Raji (cell line): Measurements from ENCODE around the gene DAPK1.

Source experiments
- POLR2A ChIP-seq: IDR thresholded peaks from 2 replicates; pipeline ENCODE4 v1.6.1; 2011; ENCODE audit warnings: low read depth, low read length, control low read depth; ENCODE audit not compliant: insufficient read depth

Gene DAPK1

DNA sequence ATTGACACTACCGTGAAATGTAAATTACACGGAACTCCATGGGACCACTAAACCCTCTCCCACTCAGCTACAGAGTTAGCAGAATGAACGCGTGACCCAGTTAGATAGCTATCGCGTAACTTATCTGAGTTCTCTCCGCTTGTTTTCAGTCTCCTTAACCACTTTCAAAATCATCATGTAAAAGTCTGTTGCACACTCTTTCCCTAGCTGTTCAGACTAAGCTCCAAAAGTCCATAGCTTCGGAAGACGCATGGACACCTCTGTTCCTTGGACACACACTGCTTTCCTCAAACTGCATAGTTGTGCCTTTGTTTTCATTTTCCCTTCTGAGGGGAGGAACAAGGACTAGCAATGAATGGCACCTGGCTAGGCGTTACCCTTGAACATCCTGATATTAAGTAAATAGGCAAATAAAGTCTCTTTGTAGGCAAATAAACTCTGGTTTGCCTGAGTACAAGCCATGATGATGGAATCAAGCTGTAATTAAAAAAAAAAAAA is 83.3 kb downstream of the DAPK1 start:
- no peak for TF ChIP-seq POLR2A

DNA sequence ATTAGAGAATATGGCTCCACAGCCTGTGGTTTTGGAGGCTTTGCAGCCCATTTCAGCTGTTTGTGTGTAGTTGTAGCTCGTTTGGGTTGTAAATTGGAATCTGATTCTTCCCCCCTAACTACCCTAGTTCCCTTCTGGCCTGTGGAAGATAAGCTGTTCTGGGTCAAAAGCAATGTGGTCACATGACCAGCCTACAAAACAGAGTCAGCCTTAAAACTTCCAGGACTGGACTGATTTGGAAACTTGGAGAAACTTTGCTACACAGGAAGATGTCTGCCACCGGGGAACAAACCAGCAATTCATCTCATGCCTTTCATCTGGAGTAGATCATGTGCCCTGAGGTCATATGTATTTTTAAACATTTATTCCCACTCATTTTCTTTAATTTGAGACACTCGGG is 83.8 kb downstream of the DAPK1 start:
- no peak for TF ChIP-seq POLR2A

DNA sequence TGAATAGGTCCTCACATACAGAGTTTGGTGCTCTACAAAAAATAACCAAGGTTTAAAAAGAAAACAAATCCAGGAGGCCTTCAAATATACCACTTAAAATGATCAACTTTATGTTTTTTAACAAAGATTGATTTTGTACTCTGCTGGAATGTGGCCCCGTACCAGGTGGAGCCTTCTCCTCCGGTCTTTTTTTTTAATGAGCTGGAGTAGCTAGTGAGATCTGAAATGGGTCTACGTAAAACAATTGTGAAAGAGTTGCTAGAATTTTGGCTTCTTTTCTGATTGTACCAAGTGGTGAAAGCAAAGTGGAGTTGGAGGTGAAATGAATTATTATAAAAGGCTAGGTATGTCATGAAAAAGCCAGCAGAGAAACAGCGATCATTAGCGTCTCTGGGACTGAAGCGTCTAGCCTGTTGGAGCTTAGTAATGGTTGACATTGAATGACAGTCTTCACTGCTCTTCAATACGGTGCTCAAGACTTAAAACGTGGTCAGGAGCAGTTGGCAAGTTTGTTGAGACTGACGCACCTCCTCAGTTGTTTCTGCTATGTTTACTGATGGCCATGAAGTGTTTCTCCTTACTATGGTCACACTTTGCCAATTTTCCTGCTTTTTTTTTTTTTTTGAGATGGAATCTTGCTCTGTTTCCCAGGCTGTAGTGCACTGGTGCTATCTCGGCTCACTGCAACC is 84.4 kb downstream of the DAPK1 start:
- no peak for TF ChIP-seq POLR2A

DNA sequence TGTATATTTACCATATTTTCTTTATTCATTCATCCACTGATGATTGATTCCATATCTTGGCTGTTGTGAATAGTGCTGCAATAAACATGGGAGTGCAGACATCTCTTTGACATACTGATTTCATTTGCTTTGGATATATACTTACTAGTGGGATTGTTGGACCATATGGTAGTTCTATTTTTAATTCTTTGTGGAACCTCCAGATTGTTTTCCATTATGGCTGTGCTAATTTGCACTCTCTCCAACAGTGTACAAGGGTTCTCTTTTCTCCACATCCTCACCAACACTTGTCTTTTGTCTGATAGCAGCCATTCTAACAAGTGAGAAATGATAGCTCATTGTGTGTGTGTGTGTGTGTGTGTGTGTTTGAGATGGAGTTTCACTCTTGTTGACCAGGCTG is 86.7 kb downstream of the DAPK1 start:
- TF ChIP-seq POLR2A, result no peak

DNA sequence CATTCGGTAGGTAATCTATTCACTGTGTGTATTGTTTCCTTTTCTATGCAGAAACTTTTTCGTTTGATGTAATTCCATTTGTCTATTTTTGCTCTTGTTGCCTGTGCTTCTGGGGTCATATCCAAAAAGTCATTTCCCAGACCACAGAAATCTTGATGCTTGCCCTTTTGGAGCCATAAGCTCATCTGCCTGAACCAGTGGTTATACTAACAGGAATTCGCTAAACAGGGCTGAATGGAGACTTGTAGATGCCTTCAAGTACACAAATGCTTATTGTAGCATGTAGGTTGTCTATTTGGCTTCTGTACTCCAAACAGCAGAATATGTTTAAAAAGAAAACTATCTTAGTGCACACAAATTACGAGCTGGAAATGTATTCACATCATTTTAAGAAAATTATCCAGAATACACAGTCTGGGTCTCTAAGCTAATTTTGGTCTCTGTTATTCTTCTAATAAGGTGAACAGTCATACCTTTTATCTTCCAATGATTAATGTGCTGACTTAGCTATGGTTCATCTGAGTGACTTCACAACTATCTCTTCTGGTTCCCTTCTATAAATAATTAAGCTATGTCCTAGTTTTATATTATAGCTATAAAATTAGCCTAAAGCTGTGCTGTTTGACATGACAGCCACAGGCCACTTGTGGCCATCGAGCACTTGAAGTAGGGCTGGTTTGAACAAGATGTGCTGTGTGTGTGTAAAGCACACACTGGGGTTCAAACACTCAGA is 87.6 kb downstream of the DAPK1 start:
- TF ChIP-seq POLR2A, result no peak

DNA sequence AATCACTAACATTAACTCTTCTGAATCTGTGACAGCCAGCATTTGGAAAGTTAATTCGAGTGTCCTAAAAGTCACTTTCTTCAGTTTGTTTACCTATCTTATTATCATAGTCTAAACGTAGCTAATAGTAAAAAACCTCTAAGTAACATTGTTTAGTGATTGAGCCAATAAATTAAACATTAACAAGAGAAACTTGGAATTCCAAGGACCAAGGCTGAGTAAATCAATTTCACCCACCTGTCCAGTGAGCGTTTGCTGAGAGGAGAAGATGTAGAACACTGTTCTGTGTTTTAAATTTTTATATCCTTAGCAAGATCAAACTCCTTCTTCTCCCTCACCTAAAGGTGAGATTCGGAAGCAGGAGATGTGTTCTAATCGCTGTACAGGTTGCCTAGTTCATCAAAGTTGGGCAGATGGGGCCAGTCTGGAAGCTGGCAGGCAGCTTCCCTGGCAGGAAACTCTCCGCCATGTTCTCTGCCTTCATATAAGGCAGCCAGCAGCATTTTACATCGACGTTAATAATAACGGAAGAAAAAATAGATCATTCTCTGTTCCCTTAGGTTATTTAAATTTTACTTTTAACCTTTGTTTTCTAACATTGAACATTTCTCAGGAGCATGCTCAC is 89.2 kb downstream of the DAPK1 start:
- TF ChIP-seq POLR2A, result no peak

DNA sequence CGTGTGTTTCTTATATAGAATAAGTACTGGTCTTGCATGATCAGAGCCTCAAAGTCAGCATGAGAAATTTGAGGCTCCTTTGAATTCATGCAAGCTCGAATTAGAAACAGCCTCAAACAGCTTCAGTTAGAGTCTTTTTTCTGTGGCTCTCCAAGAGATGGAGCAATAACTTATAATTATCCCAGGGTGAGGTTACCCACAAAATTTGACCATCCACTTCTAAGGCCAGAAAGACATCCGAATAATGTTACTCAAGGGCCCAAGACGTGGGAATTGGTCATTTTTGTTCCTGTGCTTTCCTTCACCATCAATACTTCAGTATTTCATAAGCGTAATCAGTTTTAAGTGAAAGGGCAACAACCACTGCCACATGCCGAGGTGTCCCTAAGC is 89.7 kb downstream of the DAPK1 start:
- no peak for TF ChIP-seq POLR2A

DNA sequence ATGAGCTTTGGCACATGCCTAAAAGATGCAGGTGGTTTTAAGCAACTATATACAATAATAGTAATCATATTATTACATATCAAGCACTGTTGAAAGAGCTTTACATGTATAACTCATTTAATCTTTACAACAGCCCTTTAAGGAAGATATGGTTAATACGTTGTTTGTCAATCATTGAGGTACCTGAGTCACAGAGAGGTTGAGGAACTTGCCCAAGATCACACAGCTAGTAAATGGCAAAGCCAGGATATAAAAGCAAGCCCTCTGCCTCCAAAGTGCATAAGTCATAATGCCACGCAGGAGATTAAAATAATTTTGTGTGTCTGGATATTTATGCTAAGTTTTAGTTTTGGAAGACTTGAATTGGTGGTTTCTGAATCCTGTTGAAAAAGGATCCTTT is 90.2 kb downstream of the DAPK1 start:
- TF ChIP-seq POLR2A, result no peak

DNA sequence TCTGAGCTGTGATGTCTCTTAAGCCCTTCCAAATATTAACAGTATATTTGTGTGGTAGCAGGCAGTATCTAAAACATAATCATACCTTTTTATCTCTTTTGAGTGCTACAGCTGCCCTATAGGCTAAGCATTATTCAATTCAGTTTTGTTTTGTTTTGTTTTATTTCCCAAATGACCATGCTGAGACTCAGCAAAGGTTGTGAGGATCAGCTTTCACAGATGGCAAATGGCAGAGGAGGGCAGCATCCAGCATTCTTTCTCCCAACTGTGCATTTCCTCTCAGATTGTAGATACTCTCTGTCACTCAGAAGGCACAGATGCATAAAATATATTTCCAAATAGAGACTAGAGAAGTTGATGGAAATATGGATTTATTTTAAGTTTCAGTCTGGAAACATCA is 90.7 kb downstream of the DAPK1 start:
- TF ChIP-seq POLR2A, result no peak

DNA sequence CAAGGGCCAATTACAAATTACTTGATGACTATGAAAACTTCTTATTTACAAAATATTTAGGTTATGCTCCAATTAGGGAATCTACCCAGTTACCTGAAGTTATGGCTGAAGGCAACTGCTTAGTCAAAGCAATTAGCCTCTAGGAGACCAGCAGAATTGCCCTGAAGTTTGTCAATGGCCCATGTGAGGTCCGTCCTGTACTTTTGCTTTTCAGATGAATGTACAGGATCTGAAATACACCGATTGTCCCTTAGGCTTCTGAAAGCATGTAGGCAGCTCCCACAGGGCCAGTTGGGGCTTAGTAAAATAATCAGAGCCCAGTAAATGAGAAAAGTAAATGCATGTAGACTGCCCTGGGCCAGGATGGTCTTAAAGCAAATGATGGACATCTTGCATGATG is 93.3 kb downstream of the DAPK1 start:
- no peak for TF ChIP-seq POLR2A

DNA sequence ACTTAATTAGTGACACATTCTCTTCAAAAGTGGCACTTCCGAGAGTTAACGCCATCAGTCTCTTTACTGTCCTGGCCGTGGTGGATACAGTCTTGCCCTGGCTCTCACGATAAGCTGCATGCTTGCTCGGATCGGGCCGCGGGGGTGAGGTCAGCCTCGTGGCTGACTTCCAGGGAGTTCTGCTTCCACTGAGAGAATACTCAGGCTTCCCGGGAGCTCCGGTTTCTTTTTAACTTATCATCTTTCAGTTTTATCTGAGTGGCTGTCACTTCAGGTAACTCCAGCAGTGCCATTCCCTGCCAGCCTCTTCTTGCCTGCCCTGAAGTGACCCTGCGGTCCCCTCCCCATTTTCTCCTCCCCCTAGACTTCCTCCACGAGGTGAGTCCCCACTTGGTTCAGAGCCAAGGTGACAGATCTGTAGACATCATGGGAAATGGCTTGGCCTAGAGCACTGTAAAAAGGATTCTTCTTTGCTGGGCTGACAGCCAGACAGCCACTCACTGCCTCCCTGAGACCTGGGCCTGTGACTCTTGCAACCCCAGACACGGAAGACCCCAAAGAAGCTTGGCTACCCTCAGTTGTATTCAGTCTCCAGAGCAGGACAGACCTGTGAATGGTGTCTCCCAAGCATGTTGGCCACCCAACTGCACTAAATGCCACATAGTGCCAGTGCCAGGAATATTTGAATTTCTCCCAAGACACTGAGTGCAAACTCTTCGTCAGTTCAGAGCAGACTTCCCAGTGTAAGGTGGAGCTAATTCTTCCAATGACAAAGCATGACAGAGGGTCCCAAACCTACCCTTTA is 95.1 kb downstream of the DAPK1 start:
- no peak for TF ChIP-seq POLR2A

DNA sequence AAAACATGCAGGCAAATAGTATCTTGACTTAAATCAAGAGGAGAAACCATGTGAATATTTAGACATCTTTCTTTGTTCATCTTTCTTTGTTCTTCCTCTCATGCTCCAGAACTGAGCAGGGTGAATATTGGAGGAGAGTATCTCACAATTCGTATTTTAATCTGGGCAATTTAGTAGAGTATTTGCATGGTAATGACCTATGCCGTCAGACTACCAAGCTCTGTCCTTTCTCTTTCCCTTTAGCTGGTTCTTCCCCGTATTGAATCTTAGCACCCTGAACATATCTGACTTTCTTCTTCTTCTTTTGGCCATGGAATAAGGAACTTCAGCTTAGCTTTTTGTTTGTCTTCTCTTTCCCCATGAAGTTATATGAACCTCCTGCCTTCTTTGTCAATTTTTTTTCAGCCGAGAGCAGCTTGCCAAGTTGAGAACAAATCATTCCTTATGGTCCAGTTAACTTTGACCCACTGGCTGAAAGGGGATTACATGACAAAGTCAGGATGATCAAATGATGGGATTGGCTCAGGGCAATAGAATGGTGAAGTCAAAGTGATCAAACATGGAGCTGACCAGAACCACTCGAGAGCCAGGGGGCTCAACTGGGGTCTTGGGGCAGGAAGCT is 95.8 kb downstream of the DAPK1 start:
- no peak for TF ChIP-seq POLR2A

DNA sequence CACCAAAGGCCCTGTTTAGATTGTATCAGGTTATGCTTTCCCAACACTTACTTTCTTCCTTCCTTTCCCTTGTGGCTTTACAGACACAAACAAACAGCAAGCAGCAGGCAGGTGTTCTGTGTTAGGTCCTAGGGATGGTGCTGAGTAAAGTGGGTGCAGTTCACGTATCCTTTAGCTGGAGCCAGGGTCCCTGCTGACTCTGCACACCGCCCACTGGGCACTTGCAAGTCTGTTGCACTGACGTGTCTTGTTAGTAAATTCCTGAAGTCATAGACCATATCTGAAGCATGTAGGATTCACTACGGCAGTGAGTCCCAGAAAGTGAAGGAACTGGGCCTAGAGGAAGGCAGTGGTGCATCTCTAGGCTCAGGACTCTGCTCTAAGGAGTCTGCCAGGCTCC is 96.5 kb downstream of the DAPK1 start:
- TF ChIP-seq POLR2A, result no peak

DNA sequence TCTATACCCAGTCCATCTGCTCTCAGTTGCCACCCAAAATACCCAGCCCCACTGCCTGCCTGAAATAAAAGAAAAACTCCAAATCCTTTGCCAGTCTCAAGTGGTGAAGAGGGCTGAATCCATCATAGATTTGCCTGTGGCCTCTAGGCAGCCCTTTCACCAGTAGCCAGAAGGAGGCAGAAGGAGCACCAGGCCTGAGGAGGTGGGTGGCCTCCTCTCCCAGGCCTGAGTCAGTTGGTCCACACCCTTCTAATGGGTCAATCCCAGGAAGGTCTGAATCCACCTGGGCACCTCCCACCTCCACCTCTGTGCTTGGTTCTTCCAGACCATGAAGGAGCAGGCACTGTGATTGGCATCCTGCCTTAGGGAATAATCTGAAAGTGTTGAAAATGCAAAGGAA is 97.0 kb downstream of the DAPK1 start:
- TF ChIP-seq POLR2A, result no peak

DNA sequence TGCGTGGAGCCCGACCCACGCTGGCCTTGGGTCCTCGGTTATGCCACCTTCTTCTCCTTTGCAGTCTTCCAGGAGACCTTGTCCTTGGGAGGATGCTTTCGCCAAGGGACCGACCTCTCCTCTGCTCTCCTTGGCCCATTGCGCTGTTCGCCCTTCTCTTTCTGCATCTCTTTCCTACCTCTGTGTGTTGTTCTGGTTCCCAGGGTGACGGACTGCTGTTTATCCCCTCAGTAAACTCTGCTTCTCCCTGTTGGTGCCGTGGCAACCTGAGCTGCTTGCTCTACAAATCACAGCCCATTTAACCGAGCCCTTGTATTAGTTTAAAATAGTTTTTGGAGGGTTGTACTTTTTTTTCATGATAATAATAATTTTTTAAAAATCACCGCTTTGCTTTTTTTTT is 97.9 kb downstream of the DAPK1 start:
- TF ChIP-seq POLR2A, result no peak
